HG03159 (cell line): ENCODE data around the gene SBK2.
"Not testable (repeated sequence)": the region's sequence is repeated elsewhere in the genome, so short reads cannot be mapped to it uniquely, and the experiment has no call there.

ENCODE experiments used
- ATAC-seq: cut with Tn5 transposase; IDR thresholded peaks from one replicate; pipeline ENCODE4 v1.9.1; 2021; ENCODE audit warnings: mild to moderate bottlenecking, moderate library complexity; ENCODE audit not compliant: unreplicated experiment

The SBK2 gene

DNA sequence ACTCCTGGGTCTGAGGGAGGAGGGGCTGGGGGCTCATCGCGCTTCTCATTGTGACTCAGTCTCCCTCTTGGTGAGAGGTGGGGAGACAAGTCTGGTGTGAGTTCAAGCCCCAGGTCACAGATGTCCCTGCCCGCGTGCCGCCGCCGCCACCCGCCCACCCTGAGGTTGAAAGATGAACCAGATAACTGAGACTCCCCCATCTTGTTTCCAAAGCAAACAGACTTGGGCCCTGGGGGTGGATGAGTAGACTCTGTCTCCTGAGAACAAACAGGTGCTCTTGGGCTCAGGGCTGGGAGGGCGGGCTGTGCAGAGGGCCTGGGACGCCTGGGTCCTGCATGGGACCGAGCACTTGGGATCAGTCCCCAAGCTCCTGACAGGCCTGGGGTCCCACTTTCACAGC lies 567 bp downstream of the SBK2 start:
- no peak for ATAC-seq

DNA sequence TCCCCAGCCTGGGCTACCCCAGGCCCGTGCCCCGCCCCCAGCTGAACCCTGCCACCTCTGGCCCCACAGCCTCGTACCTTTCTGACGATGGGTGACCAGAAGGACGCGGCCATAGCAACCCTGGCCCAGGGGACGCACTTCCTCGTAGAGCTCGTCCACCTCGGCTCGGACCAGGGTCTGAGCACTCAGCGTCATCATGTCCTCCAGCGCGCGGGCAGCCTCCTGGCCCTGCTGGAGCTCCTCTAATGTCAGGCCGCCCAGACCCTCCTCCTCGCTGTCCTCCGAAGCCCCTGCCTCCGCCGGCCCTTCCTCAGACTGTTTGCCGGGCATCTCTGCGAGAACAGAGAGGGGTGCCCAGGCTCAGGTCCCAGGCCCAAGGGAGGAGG lies 975 bp downstream of the SBK2 start:
- no peak for ATAC-seq

DNA sequence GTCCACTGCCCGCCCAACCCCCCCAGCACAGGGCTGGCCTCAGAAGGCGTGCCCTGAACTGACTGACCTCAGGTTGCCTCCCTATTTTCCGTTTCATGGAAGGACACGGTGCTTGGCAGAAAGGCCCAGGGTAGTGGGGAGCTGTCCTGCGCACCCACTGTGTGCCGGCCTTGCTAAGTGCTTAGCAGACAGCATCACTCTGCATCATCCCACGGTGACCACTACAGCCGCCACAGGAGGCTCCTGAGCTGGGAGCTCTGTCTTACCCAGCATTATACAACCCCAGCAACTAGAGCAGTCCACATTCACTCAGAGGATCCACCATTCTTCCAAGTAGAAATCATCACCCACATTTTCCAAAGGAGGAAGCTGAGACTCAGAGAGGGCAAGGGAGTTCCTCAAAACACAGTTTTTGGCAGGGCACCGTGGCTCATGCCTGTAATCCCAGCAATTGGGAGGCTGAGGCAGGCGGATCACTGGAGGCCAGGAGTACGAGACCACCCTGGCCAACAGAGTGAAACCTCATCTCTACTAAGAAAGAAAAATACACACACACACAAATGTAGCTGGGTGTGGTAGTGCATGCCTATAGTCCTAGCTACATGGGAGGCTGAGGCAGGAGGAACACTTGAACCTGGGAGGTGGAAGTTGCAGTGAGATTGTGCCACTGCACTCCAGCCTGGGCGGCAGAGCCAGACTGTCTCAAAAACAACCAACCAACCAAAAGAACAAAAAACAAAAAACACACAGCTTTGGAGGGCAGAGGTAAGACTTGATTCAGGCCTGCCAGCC lies 1.6 kb downstream of the SBK2 start:
- ATAC-seq: no peak

DNA sequence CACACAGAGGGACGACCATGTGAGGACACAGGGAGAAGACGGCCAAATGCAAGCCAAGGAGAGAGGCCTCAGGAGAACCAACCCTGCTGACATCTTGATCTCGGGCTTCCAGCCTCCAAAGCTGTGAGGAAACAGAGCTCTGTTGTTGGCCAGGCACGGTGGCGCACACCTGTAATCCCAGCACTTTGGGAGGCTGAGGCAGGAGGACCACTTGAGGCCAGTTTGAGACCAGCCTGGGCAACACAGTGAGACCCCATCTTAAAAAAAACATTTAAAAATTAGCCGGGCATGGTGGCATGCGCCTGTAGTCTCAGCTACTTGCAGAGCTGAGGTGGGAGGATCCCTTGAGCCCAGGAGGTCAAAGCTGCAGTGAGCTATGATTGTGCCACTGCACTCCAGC lies 2.7 kb downstream of the SBK2 start:
- not testable (repeated sequence) for ATAC-seq

DNA sequence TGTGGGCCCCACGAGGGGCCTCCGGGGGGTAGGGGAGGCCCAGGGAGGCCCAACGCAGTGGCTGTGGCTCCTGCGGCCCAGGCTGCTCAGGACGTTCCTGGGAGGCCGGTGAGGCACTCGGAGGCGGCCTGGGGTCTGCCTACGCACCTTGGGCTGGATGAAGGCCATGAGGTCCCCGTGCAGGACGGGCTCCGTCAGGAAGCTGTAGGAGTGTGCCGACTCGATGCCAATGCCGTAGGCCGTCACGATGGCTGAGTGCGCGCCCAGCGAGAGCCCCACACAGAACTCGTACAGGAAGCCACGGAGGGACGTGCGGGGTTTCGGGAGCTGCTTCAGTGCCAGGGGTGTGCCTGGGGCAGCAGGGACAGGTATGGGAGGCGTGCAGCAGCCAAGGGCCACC lies 5.9 kb downstream of the SBK2 start:
- ATAC-seq: no peak

DNA sequence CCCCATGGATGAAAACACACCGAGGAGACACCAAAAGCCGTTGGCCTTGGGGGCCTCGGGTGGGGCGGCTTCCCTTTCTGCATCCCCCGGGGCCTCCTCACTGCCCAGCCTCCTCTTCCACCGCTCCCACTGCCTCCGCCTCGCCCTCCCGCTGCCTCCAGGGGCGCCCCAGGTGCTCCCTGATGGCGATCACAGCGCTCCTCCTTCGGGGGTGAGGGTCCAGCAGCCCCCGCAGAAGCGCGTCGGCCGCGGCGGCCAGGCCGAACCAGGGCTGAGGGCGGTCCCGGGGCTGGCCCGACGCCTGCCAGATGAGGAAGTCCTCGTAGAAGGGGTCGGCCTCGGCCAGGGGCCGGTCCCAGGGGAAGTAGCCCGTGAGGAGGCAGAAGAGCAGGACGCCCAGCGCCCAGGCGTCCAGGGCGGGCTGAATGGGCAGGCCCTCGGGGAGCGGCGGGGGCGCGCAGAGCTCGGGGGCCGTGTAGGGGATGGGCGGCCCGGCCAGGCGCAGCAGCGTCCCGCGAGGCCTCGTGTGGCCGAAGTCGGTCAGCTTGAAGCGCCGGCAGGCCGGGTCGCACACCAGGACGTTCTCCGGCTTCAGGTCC lies 7.2 kb downstream of the SBK2 start:
- no peak for ATAC-seq

DNA sequence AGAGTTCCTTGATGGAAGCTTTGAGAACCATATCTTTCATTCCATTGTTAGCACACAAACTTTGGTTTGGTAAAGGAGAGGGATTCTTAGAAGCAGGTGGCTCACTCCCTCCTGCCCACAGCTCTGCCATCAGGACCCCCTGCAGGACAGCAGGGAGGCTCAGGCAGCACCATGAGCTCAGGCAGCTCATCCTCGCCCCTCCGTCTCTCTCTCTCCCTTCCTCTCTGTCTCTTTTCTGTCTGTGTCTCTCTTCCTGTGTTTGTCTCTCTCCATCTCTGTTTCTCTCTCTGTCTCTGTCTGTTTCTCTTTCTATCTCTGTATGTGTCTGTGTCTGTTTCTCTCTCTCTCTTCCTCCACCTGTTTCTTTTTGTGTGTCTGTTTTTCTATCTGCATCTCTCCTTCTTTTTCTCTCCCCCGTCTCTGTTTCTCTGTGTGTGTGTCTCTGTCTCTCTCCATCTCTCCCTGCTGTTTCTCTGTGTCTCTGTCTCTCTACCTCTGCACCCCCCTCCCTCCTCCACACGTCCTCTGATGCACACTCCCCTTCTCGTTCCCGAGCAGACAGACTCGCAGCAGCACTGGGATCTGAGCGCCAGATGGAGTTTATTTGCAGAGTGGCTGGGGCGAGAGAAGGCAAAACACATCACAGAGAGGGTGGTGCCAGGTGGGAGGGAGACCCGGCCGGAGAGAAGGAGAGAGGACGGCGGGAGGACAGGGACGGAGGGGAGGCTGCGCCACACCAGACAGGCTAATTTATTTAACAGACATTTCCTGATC lies 8.7 kb downstream of the SBK2 start:
- ATAC-seq: no peak

DNA sequence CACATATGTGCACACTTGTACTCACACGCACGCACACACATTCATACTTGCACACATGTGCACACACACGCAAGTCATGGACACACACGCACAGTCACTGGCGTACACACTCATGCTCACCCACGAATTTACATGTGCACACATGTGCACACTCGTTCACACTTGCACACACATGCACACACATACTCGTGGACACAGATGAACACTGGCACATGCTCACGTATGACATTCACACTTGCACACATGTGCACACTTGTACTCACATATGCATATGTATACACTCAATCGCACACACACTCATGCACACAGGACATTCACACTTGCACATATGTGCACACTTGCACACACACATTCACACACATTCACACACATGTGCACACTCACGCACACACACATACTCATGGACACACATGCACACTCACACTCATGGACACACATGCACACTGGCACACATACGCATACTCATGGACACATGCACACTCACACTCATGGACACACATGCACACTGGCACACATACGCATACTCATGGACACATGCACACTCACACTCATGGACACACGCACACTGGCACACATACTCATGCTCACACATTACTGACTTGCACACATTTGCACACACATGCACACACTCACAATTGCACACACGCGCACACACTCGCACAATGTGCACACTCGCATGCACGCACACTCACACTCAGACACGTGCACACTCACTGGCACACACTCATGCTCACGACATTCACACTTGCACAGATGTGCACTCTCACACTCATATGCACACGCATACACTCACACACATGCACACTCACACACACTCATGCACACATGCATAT lies 9.5 kb downstream of the SBK2 start:
- no peak for ATAC-seq

DNA sequence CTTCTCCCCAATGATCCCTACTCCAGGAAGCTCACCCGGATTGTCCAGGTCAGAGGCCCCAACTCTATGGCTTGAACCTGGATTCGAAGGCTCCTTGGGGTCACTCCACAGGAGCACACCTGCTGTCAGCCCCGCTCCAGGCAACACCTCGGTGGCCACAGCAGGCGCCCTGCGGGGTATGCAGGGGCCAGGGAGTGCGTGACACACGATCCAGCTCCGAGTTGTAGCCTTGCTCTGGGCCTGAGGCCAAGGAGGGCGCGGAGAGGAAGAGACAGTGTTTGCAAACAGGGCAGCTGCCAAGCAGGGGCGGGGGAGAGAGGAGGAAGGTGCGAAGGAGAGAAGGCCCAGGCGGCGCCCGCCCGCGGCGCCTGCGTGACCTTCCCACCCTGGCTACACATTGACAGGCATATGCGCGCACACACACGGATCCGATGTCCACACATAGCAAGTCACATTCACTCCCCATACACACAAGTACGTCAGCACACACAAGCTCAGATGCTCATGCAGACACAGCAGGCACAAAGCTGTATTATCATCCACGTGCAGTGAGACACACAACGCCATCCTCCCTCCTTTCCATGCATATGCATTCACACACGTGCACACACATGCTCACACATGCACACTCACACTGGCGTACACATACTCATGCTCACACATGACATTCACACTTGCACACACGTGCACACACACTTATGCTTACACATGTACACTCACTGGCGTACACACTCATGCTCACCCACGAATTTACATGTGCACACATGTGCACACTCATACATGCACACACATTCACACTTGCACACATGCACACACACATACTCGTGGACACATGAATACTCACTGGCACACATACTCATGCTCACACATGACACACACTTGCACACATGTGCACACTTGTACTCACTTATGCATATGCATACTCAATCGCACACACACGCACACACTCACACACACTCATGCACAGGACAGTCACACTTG lies 10.4 kb downstream of the SBK2 start:
- no peak for ATAC-seq

DNA sequence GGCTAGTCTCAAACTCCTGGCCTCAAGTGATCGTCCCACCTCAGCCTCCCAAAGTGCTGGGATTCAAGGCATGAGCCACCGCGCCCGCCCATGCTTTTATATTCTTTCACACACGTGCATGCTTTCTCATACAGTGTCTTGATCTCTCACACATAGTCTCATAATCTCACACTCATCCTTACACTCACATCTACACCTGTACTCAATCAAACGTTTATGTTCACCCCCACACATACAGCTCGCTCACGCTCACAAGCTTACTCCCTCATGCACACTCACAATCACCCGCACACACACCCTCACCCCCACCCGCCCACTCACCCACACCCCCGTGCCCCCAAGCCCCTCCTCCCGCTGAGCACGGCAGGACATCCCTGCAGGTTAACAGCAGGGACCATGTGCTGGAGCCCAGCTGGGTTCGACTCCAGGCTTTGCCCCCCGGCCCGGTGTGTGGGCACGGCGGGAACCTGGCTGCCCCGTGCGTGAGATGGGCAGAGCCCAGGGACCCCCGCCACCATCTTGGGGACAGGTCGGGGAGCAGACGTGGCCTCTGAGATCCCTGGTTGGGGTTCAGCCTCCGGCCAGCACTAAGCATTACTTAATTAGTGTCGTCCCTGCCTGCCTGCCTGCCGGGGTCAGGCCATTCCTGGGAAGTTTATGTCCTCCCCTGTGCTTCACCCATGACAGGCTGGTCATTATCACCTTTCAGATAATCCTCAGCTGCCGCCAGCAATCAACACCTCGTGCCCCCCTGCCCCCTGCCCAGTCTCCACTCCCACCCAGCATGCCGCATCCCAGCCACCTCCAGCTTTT lies 11.4 kb downstream of the SBK2 start:
- ATAC-seq: no peak

DNA sequence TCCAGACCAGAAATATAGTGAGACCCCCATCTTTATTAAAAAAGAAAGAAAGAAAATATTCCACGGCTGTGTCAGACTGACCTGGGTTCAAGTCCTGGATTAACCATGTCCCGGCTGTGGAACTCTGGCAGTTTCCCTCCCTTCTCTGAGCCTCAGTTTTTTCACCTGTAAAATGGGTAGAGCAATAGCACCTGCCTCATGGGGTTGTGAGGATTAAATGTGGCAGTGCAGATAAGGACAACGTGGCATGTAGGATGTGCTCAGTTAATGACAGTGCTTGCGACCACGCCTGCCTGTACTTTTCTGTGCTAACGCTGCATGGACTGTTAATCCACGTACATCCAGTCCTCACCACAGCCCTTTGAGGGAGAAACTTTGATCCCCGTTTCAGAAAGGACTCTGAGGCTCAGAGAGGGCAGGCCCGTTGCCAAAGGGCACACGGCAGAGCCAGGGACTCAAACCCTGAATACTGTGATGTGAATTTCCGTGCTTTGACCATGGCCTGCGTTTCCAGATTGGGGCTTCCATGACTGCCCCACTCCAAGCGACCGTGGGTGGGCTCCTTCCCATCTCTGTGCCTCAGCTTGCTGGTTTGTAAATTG lies 16.1 kb downstream of the SBK2 start:
- ATAC-seq: no peak

DNA sequence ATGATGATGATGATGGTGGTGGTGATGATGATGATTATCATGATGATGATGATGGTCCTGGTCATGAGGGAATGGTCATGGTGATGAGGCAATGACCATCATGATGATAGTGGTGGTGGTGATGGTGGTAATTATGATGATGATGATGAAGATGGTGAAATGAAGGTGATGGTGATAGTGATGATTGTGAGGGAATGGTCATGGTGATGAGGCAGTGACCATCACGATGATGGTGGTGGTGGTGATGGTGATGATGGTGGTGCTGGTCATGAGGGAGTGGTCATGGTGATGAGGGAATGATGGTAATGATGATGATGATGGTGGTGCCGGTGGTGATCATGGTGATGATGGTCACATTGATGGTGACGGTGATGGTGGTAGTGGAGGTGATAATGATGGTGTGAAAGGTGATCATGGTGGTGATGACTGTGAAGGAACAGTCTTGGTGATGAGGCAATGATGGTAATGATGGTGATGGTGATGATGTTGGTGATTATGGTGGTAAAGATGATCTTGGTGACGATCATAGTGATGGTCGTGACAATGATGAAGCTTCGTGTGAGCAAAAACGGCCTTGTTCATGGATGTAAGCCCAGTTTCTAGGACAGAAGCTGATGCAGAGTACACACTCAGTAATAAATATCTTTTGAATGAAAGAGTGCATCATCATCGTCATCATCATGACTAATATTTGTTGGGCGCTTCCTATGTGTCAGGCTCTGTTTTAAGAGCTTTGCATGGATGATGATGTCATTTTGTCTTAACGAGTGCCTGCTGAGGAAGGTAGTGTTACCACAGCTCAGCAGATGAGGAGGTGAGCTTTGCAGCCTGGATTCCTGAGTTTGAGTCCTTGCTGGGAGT lies 17.3 kb downstream of the SBK2 start:
- no peak for ATAC-seq

DNA sequence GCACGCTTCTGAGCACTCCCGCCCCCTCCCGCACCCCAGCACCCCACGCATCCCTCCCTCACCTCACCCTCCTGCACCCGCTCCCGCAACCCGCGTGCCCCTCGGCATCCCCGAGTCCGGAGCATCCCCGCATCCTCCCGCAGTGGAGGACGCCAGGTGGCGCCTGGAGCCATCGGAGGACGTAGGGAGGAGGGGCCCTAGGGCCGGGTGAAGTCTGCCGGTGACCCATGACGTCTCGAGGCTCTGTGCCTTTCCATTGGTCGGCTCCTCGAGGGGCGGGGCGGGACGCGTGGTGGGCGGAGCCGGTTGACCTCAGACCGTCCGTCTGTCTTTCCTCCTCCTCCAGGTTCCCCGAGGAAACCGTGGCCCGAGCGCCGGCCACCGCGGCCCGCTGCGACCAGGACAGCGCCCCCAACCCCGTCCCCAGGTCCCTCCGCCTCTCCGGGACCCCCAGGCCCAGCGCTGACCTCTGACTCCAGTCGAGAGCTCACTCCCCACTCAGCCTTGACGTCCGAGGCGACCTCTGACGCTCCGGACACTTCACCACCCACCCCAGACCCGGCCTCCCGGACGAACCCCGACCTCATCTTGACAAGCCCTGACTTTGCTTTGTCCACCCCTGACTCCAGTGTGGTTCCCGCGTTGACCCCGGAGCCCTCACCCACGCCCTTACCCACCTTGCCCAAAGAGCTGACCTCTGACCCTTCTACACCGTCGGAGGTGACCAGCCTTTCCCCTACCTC lies 19.9 kb downstream of the SBK2 start:
- ATAC-seq: peak; percentile 99

DNA sequence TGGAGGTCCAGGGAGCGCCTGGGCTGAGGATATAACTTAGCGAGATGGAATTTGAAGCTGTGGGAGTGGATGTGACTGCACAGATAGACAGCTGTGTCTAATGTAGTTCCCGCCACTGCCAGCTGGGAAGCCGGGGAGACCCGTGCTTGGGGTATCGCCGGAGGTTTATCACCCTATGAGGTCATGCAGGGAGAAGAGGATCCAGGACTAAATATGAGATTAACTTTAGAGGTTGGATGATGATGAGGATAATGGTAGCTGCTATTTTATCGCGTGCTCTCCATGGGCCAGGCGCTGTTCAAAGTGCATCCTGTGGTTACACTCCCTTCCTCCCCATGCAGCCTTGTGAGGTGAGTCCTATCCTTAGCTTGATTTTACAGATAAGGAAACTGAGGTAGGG lies 28.8 kb downstream of the SBK2 start:
- no peak for ATAC-seq

DNA sequence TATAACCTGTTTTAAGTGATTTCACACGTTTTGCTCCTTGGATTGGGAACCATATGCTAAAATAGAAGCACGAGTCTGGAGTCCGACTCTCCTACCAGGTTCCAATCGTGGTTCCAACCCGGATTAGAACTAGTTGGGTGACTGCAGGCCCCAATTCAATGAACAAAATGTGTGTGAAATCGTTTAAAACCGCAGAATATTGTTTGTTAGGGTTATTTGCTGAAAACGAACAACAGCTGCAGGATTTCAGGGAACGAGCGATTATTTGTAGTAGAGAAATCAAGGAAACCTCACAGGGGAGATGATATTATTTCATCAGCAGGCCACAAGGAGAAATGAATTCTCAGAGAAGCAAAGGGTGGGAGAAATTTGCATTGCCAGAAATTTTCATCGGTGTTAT lies 32.0 kb downstream of the SBK2 start:
- ATAC-seq: no peak

DNA sequence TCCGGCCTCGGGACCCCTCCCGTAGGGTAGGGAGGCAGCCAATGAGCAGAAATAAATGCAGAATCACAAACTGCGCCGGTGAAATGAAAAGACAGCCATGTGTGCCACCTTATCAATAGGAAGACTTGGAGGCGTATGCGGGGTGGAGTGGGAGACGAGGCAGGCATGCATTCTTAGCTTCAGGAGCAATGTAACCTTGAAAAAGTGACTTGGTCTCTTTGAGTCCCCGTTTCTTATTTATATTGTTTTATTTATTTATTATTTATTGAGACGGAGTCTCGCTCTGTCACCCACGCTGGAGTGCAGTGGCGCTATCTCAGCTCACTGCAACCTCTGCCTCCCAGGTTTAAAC lies 32.7 kb downstream of the SBK2 start:
- no peak for ATAC-seq
